IMR-90 (cell line): Measurements from ENCODE around the gene NEDD1.

ENCODE experiments used
- CEBPB ChIP-seq: IDR thresholded peaks from 2 replicates; pipeline ENCODE4 v1.6.1; 2012; ENCODE audit warnings: low read depth, low read length, improper control_type of control experiment
- CTCF ChIP-seq: conservative IDR thresholded peaks from 2 replicates; pipeline ENCODE4 v1.5.1; 2012; ENCODE audit warnings: mild to moderate bottlenecking, low read depth, low read length, improper control_type of control experiment
- FOS ChIP-seq: fragments of 150-350 bp; IDR thresholded peaks from 2 replicates; pipeline ENCODE4 v1.6.1; 2016; ENCODE audit warnings: low read depth, low read length
- MAFK ChIP-seq: IDR thresholded peaks from 2 replicates; pipeline ENCODE4 v1.6.1; 2012; ENCODE audit warnings: low read depth, low read length, improper control_type of control experiment
- MXI1 ChIP-seq: IDR thresholded peaks from 2 replicates; pipeline ENCODE4 v1.6.1; 2012; ENCODE audit warnings: low read depth, mild to moderate bottlenecking, low read length, moderate library complexity, borderline replicate concordance
- POLR2A ChIP-seq: IDR thresholded peaks from 2 replicates; pipeline ENCODE4 v1.6.1; 2012; ENCODE audit warnings: mild to moderate bottlenecking, low read depth, low read length
- RAD21 ChIP-seq: IDR thresholded peaks from 2 replicates; pipeline ENCODE4 v1.6.1; 2012; ENCODE audit warnings: low read length, improper control_type of control experiment
- SMC3 ChIP-seq: fragments of 150-350 bp; IDR thresholded peaks from 2 replicates; pipeline ENCODE4 v1.6.1; 2016; ENCODE audit warnings: low read depth, mild to moderate bottlenecking, antibody characterized with exemption, low read length, moderate library complexity
- USF2 ChIP-seq: fragments of 150-350 bp; IDR thresholded peaks from 2 replicates; pipeline ENCODE4 v1.6.1; 2017; ENCODE audit warnings: mild to moderate bottlenecking, antibody characterized with exemption, low read length, low read depth

- no peak for TF ChIP-seq MAFK
- no peak for TF ChIP-seq CTCF
- TF ChIP-seq CEBPB = no peak
- TF ChIP-seq USF2 = no peak
- TF ChIP-seq RAD21 = no peak
- no peak for TF ChIP-seq SMC3
- TF ChIP-seq MXI1 = no peak
- no peak for TF ChIP-seq POLR2A
- TF ChIP-seq FOS = no peak
These were observed 41.7 kb downstream of the NEDD1 start for GRCh38 chr12:96948782-96949181.
